AG04449 (cell line): ENCODE results near the gene VAMP3.

Experiments
- CTCF ChIA-PET: fragments of 350-600 bp; formaldehyde crosslinking; extraction: SDS; loops from one replicate; lab custom pipeline; 2021; ENCODE audit warnings: antibody characterized with exemption; lab: Yijun Ruan, JAX
- POLR2A ChIA-PET: fragments of 400-600, 350-600 bp; formaldehyde crosslinking; extraction: SDS; loops from one replicate; lab custom pipeline; 2020; ENCODE audit warnings: antibody characterized with exemption, inconsistent platforms; lab: Yijun Ruan, JAX
- DNase-seq: peaks from one replicate; pipeline ENCODE4 v3.0.0-alpha.2; 2010; ENCODE audit warnings: low read depth, low spot score
- H3K4me3 ChIP-seq: 2 replicates; pipeline ENCODE4 v1.5.1; 2011; ENCODE audit warnings: low read depth, mild to moderate bottlenecking, control low read depth, low read length
- TF ChIP-seq, protein P1 (sequence below): IDR thresholded peaks from one replicate; pipeline ENCODE4 v1.5.1; 2011; ENCODE audit warnings: mild to moderate bottlenecking, moderate library complexity, low read length, control low read depth, inconsistent platforms; ENCODE audit not compliant: insufficient read depth; ENCODE audit errors: missing control alignments

Gene VAMP3

DNA sequence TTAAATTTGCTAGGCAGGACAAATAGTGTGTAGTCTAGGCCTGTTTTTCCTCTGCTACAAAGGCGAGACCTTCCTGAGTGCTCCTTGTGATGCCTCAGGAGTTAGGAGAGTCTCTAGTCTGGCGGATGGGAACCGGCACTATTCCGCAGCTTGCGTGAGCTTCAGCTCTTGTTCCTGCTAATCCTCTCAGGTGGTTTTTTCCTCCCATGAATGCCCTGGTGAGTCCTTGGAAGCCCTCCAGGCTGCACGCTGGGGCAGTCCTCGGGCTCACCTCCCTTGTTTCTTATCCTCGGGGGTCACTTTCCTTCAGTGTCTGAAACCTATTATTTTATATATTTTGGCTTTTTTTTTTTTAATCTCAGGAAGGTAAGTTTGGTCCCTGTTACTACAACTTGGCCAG, 53.6 kb downstream of the VAMP3 start:
- TF ChIP-seq, protein P1, sequence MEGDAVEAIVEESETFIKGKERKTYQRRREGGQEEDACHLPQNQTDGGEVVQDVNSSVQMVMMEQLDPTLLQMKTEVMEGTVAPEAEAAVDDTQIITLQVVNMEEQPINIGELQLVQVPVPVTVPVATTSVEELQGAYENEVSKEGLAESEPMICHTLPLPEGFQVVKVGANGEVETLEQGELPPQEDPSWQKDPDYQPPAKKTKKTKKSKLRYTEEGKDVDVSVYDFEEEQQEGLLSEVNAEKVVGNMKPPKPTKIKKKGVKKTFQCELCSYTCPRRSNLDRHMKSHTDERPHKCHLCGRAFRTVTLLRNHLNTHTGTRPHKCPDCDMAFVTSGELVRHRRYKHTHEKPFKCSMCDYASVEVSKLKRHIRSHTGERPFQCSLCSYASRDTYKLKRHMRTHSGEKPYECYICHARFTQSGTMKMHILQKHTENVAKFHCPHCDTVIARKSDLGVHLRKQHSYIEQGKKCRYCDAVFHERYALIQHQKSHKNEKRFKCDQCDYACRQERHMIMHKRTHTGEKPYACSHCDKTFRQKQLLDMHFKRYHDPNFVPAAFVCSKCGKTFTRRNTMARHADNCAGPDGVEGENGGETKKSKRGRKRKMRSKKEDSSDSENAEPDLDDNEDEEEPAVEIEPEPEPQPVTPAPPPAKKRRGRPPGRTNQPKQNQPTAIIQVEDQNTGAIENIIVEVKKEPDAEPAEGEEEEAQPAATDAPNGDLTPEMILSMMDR = no peak
- CTCF ChIA-PET = interaction anchor here (0.7 kb wide), 1 partner anchor 14 kb away, joined by 3 read pairs; no protein-coding TSS in a partner anchor
- POLR2A ChIA-PET = no interaction called here
- no peak overlapping the region for H3K4me3 ChIP-seq
- DNase-seq = no peak

DNA sequence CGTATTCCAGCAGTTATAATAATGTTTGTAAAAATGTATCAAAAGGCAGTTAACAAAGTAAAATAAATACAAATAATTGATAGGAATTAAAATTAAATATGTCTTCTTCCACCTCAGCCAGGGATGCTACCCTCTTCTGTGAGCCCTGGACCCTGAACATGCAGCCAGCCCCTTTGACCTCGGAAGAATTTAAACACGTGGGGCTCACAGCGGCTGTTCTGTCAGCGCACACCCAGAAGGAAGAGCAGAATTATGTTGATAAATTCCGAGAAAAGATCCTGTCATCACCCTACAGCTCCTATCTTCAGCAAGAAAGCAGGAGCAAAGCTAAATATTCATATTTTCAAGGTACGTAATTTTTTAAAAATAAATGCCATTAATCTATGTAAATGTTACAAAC, 55.3 kb downstream of the VAMP3 start:
- TF ChIP-seq, protein P1 = no peak
- H3K4me3 ChIP-seq = no peak overlapping the region
- ChIA-PET CTCF (no interaction called here), POLR2A (no interaction called here)
- DNase-seq = no peak

DNA sequence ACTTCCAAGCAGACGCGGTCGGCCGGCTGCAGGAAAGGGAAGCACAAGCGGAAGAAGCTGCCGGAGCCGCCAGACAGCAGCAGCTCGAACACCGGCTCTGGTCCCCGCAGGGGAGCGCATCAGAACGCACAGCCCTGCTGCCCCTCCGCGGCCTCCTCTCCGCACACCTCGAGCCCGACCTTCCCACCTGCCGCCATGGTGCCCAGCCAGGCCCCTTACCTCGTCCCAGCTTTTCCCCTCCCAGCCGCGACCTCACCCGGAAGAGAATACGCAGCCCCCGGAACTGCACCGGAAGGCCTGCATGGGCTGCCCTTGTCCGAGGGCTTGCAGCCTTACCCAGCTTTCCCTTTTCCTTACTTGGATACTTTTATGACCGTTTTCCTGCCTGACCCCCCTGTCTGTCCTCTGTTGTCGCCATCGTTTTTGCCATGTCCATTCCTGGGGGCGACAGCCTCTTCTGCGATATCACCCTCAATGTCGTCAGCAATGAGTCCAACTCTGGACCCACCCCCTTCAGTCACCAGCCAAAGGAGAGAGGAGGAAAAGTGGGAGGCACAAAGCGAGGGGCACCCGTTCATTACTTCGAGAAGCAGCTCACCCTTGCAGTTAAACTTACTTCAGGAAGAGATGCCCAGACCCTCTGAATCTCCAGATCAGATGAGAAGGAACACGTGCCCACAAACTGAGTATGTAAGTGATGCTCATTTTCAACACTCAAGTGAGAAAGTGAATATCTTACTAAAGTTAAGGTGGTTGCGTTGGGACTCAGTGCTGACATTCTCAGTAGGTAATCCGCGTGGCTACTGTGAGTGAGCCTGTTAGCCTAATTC, 56.2 kb downstream of the VAMP3 start:
- ChIA-PET POLR2A (no interaction called here), CTCF (no interaction called here)
- TF ChIP-seq, protein P1 = no peak
- no peak for DNase-seq
- H3K4me3 ChIP-seq = peak overlapping the region; percentile 45
